Mesothelial cell of epicardium (in vitro differentiated cells): ENCODE data around the gene SCN1B. TPM values are rescaled to one million over a fixed set of nuclear protein-coding genes. Genes with fewer than 3 reads are reported as not detected.

Experiments
- DNase-seq, 2 experiments: peaks; one replicate each; pipeline ENCODE4 v3.0.0; 2021; ENCODE audit warnings: low spot score in 2 of 2; ENCODE audit not compliant: unreplicated experiment in 2 of 2
- H3K27ac Mint-ChIP-seq: 2 replicates; pipeline ENCODE4 v1.8.0; 2021; ENCODE audit warnings: mixed read lengths
- H3K27me3 Mint-ChIP-seq: 2 replicates; pipeline ENCODE4 v1.8.0; 2021; ENCODE audit warnings: low read depth, mixed read lengths
- H3K36me3 Mint-ChIP-seq: 2 replicates; pipeline ENCODE4 v1.8.0; 2021; ENCODE audit warnings: mixed read lengths
- H3K4me1 Mint-ChIP-seq: 2 replicates; pipeline ENCODE4 v1.8.0; 2021; ENCODE audit warnings: mixed read lengths
- H3K4me3 Mint-ChIP-seq: 2 replicates; pipeline ENCODE4 v1.8.0; 2021; ENCODE audit warnings: mild to moderate bottlenecking, moderate library complexity, mixed read lengths
- H3K9me3 Mint-ChIP-seq: 2 replicates; pipeline ENCODE4 v1.8.0; 2021; ENCODE audit warnings: mixed read lengths
- CTCF ChIP-seq: fragments of 200-600 bp; sonication (generic); IDR thresholded peaks from one replicate; pipeline ENCODE4 v1.5.0; 2021; ENCODE audit warnings: antibody characterized with exemption; ENCODE audit not compliant: unreplicated experiment
- total RNA-seq: library from RNA; stranded (reverse); gene quantifications from 3 replicates; pipeline ENCODE4 v1.2.1, GENCODE V29; 2021

SCN1B gene
- 2.2 to 2.8 TPM (median 2.7 TPM) in 3 replicates for total RNA-seq

- Mint-ChIP-seq H3K27me3 (peaks cover 46% of the 10 kb centered on the region), H3K27ac (no peak within 1 kb of the TSS), H3K4me3 (peak within 1 kb of the TSS; percentile 68), H3K36me3 (peaks cover 18% of the 10 kb centered on the region), H3K4me1 (peaks cover 7% of the 10 kb centered on the region), H3K9me3 (no peaks in the 10 kb centered on the region)
- DNase-seq, result peak; percentile 50 to 70
- no peak for TF ChIP-seq CTCF
Measured at GRCh38 chr19:35030257-35031071, at the start of gene SCN1B. SCN1B (plus strand) TSS chr19:35030470; CDS start chr19:35030821, 351 bp downstream.

- H3K4me1 Mint-ChIP-seq, result peaks cover 12% of the 10 kb centered on the region
- no peak overlapping the region for H3K4me3 Mint-ChIP-seq
- peak overlapping the region; percentile 1 for H3K27ac Mint-ChIP-seq
- no peaks in the 10 kb centered on the region for H3K36me3 Mint-ChIP-seq
- no peak for DNase-seq
- H3K27me3 Mint-ChIP-seq, result peaks cover 14% of the 10 kb centered on the region
- peaks cover 8% of the 10 kb centered on the region for H3K9me3 Mint-ChIP-seq
- TF ChIP-seq CTCF, result no peak
Measured at GRCh38 chr19:34982275-34982674, 48.0 kb upstream of the SCN1B start.

GRCh38 chr19:34983786-34984185, 46.5 kb upstream of the SCN1B start:
- no peak for TF ChIP-seq CTCF
- Mint-ChIP-seq H3K27ac (no peak overlapping the region), H3K36me3 (no peaks in the 10 kb centered on the region), H3K9me3 (peaks cover 8% of the 10 kb centered on the region), H3K4me3 (no peak overlapping the region), H3K4me1 (peaks cover 12% of the 10 kb centered on the region), H3K27me3 (peaks cover 16% of the 10 kb centered on the region)
- no peak for DNase-seq

GRCh38 chr19:34984287-34984686, 46.0 kb upstream of the SCN1B start:
- no peak overlapping the region for H3K4me3 Mint-ChIP-seq
- H3K9me3 Mint-ChIP-seq, result peaks cover 8% of the 10 kb centered on the region
- peaks cover 12% of the 10 kb centered on the region for H3K4me1 Mint-ChIP-seq
- H3K27me3 Mint-ChIP-seq, result peaks cover 17% of the 10 kb centered on the region
- H3K36me3 Mint-ChIP-seq, result no peaks in the 10 kb centered on the region
- no peak for DNase-seq
- TF ChIP-seq CTCF, result no peak
- H3K27ac Mint-ChIP-seq, result no peak overlapping the region

GRCh38 chr19:34985249-34986022, 44.8 kb upstream of the SCN1B start:
- no peak for DNase-seq
- no peak for TF ChIP-seq CTCF
- H3K9me3 Mint-ChIP-seq, result peaks cover 8% of the 10 kb centered on the region
- H3K4me1 Mint-ChIP-seq, result peaks cover 12% of the 10 kb centered on the region
- H3K4me3 Mint-ChIP-seq, result no peak overlapping the region
- H3K27me3 Mint-ChIP-seq, result peaks cover 10% of the 10 kb centered on the region
- H3K27ac Mint-ChIP-seq, result peak overlapping the region; percentile 43
- no peaks in the 10 kb centered on the region for H3K36me3 Mint-ChIP-seq
